ENCODE data around the gene ANP32E. TPM values are rescaled to one million over a fixed set of nuclear protein-coding genes. Genes with fewer than 3 reads are reported as not detected.

ANP32E gene
- total and polyA plus RNA-seq, 2 of the 13 experiments (the other 11 are each of a cell fraction or from before 2014, with no cell fraction given) = 10.3 to 53.0 TPM

DNA sequence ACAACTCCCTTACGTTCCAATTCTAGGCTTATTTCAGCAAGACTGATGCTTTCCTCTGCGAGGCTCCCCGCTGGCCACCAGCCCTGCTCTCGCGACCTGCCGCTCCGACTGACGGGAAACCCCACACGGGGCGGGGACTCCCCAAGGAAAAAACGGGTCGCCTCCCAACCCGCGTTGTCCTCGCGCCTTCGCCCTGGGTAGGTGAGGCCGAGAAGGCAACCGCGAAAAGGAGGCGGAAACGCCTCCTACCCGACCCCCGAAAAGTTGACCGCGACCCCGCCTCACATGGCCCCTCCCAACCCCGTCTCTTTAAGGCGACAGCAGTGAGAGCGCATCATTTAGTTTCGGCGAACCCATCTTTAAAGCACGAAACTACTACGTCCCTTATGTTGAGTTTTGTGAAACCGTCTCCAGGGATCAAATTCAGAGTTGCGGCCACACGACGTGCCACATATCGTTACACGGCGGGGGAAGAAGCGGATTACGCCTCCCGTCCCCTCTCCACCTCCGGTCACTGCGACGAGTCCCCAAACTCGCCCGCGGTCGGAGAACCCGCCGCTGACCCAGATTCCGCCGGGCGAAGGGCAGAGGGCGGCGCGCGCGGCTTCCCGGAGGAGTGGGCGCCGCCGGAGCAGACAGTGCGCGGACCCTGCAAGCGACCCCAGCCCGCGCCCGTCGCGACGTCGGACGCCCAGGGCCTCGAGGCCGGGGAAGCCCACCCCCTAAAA lies 1.2 kb downstream of the ANP32E start (continued):
- TF ChIP-seq RORA (CRISPR knock-in tag; IDR thresholded peaks at IDR 0.05) (no peak), REPIN1 (CRISPR knock-in tag; IDR thresholded peaks at IDR 0.05; ENCODE audit: borderline replicate concordance, low read depth) (0 out of 2 replicates have a peak, but pooled peaks have one; percentile 10), ZNF556 (CRISPR knock-in tag; IDR thresholded peaks at IDR 0.05; ENCODE audit: borderline replicate concordance) (no peak), THYN1 (CRISPR knock-in tag; IDR thresholded peaks at IDR 0.05; ENCODE audit: borderline replicate concordance, low read depth) (no peak), MIER2 (CRISPR knock-in tag; IDR thresholded peaks at IDR 0.05) (no peak), ZNF530 (CRISPR knock-in tag; IDR thresholded peaks at IDR 0.05; ENCODE audit: low read depth) (no peak), HNRNPH1 (optimal IDR thresholded peaks at IDR 0.05; ENCODE audit: low read depth, low read length) (no peak), PPARG (CRISPR knock-in tag; conservative IDR thresholded peaks at IDR 0.05) (no peak; the same call in 1 of the 2 replicates), SAP130 (CRISPR knock-in tag; IDR thresholded peaks at IDR 0.05; ENCODE audit: low read depth) (peak; percentile 76), RELA (CRISPR knock-in tag; IDR thresholded peaks at IDR 0.05) (no peak), POLR2AphosphoS5 (IDR thresholded peaks at IDR 0.05; ENCODE audit: low read depth, low read length) (peak; percentile 63; the same call in 1 of the 2 replicates), NFKB2 (CRISPR knock-in tag; IDR thresholded peaks at IDR 0.05; ENCODE audit: borderline replicate concordance) (peak; percentile 49; the same call in 1 of the 2 replicates), ZFP1 (CRISPR knock-in tag; IDR thresholded peaks at IDR 0.05) (no peak), NFE2L2 (IDR thresholded peaks at IDR 0.05; ENCODE audit: low read length) (no peak), CREB1 (IDR thresholded peaks at IDR 0.05) (no peak), CREB1 (CRISPR knock-in tag; IDR thresholded peaks at IDR 0.05) (no peak), CC2D1A (CRISPR knock-in tag; IDR thresholded peaks at IDR 0.05) (no peak), ZNF350 (CRISPR knock-in tag; IDR thresholded peaks at IDR 0.05; ENCODE audit: borderline replicate concordance, low read depth) (peak; percentile 72), NBN (conservative IDR thresholded peaks at IDR 0.05) (no peak), SOX6 (IDR thresholded peaks at IDR 0.05) (no peak), SOX6 (CRISPR knock-in tag; IDR thresholded peaks at IDR 0.05) (no peak), XRCC5 (optimal IDR thresholded peaks at IDR 0.05; ENCODE audit: low read length) (no peak), ZNF878 (CRISPR knock-in tag; IDR thresholded peaks at IDR 0.05) (peak; percentile 66; the same call in 1 of the 2 replicates), ZNF674 (CRISPR knock-in tag; IDR thresholded peaks at IDR 0.05; ENCODE audit: low read depth) (no peak), ZMYM3 (CRISPR knock-in tag; IDR thresholded peaks at IDR 0.05) (no peak), KAT7 (CRISPR knock-in tag; IDR thresholded peaks at IDR 0.05; ENCODE audit: borderline replicate concordance) (peak; percentile 65; the same call in 1 of the 2 replicates)
- TF ChIP-seq, protein P1, sequence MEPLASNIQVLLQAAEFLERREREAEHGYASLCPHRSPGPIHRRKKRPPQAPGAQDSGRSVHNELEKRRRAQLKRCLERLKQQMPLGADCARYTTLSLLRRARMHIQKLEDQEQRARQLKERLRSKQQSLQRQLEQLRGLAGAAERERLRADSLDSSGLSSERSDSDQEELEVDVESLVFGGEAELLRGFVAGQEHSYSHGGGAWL (CRISPR knock-in tag; IDR thresholded peaks at IDR 0.05) = no peak
- TF ChIP-seq, protein P2, sequence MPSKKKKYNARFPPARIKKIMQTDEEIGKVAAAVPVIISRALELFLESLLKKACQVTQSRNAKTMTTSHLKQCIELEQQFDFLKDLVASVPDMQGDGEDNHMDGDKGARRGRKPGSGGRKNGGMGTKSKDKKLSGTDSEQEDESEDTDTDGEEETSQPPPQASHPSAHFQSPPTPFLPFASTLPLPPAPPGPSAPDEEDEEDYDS (CRISPR knock-in tag; IDR thresholded peaks at IDR 0.05) = peak; percentile 48
- TF ChIP-seq, protein P3, sequence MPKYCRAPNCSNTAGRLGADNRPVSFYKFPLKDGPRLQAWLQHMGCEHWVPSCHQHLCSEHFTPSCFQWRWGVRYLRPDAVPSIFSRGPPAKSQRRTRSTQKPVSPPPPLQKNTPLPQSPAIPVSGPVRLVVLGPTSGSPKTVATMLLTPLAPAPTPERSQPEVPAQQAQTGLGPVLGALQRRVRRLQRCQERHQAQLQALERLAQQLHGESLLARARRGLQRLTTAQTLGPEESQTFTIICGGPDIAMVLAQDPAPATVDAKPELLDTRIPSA (CRISPR knock-in tag; IDR thresholded peaks at IDR 0.05; ENCODE audit: borderline replicate concordance) = no peak
- TF ChIP-seq, protein P4, sequence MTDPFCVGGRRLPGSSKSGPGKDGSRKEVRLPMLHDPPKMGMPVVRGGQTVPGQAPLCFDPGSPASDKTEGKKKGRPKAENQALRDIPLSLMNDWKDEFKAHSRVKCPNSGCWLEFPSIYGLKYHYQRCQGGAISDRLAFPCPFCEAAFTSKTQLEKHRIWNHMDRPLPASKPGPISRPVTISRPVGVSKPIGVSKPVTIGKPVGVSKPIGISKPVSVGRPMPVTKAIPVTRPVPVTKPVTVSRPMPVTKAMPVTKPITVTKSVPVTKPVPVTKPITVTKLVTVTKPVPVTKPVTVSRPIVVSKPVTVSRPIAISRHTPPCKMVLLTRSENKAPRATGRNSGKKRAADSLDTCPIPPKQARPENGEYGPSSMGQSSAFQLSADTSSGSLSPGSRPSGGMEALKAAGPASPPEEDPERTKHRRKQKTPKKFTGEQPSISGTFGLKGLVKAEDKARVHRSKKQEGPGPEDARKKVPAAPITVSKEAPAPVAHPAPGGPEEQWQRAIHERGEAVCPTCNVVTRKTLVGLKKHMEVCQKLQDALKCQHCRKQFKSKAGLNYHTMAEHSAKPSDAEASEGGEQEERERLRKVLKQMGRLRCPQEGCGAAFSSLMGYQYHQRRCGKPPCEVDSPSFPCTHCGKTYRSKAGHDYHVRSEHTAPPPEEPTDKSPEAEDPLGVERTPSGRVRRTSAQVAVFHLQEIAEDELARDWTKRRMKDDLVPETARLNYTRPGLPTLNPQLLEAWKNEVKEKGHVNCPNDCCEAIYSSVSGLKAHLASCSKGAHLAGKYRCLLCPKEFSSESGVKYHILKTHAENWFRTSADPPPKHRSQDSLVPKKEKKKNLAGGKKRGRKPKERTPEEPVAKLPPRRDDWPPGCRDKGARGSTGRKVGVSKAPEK (CRISPR knock-in tag; IDR thresholded peaks at IDR 0.05; ENCODE audit: borderline replicate concordance) = no peak
